HCT116 (cell line): Measurements from ENCODE around the gene LMNTD2. TPM values are rescaled to one million over a fixed set of nuclear protein-coding genes. Genes with fewer than 3 reads are reported as not detected.

Experiments used
- ATAC-seq: fragments of 200-7000 bp; cut with Tn5 transposase; 2 replicates; pipeline ENCODE4 v1.9.1; 2020; ENCODE audit warnings: mild to moderate bottlenecking, moderate library complexity
- BruUV-seq: library from RNA; stranded (reverse); fragments of 400-500 nt; replicated peaks from 2 replicates; lab custom pipeline; 2021; lab: Mats Ljungman, UMichigan
- CTCF ChIA-PET: fragments of 300-600 bp; sonication (Branson Sonifier 250); formaldehyde crosslinking; loops from one replicate; lab custom pipeline; 2021; ENCODE audit warnings: antibody characterized with exemption; lab: Charles Lee
- POLR2A ChIA-PET: fragments of 300-600, 350-600 bp; sonication (Branson Sonifier 250); formaldehyde crosslinking; loops from one replicate; lab custom pipeline; 2021; ENCODE audit warnings: antibody characterized with exemption; lab: Charles Lee
- RAD21 ChIA-PET, 2 experiments: fragments of 300-600 bp; sonication (Branson Sonifier 250); formaldehyde crosslinking; loops; one replicate each; lab custom pipeline; 2023; ENCODE audit warnings: low total read pairs in 2 of 2; ENCODE audit not compliant: uncharacterized antibody in 2 of 2, unreplicated experiment in 2 of 2, low non-redundant PET in 1 of 2; lab: Charles Lee
- DNase-seq: peaks from one replicate; pipeline ENCODE4 v3.0.0-alpha.2; 2010; ENCODE audit warnings: low read depth, low spot score
- H2AFZ ChIP-seq: fragments of 200-600 bp; shearing (Covaris generic), sonication (generic); 2 replicates; pipeline ENCODE4 v1.6.1; 2017; ENCODE audit warnings: low read depth, mixed run types, mixed read lengths, antibody characterized with exemption, low read length; ENCODE audit not compliant: poor library complexity, severe bottlenecking
- H3K27ac ChIP-seq: 2 replicates; pipeline ENCODE4 v1.5.1; 2012; ENCODE audit warnings: low read depth, low read length
- H3K27me3 ChIP-seq: fragments of 200-600 bp; sonication (generic); 2 replicates; pipeline ENCODE4 v1.6.1; 2016; ENCODE audit warnings: mixed run types, low read length, mixed read lengths; ENCODE audit not compliant: insufficient read depth
- H3K36me3 ChIP-seq, 2 experiments: fragments of 200-500 bp in 1 of 2; fragments of 200-600 bp in 1 of 2; sonication (Bioruptor generic) in 1 of 2; sonication (generic) in 1 of 2; 2 replicates each; pipeline versions ENCODE4 v1.5.1 to v1.6.1; 2014 to 2016; ENCODE audit warnings: low read length in 2 of 2, inconsistent platforms in 1 of 2, mixed read lengths in 1 of 2, mixed run types in 1 of 2; ENCODE audit not compliant: insufficient read depth in 2 of 2, control insufficient read depth in 1 of 2
- H3K4me1 ChIP-seq, 2 experiments: fragments of 200-600 bp in 1 of 2; sonication (generic) in 1 of 2; 2 replicates each; pipeline versions ENCODE4 v1.5.1 to v1.6.1; 2012 to 2017; ENCODE audit warnings: low read length in 2 of 2, inconsistent platforms in 1 of 2, mild to moderate bottlenecking in 1 of 2, mixed read lengths in 1 of 2, mixed run types in 1 of 2, moderate library complexity in 1 of 2; ENCODE audit not compliant: insufficient read depth in 2 of 2, control insufficient read depth in 1 of 2
- H3K4me2 ChIP-seq: fragments of 200-600 bp; sonication (generic); 2 replicates; pipeline ENCODE4 v1.6.1; 2017; ENCODE audit warnings: mixed run types, low read length, mixed read lengths
- H3K4me3 ChIP-seq, 2 experiments: fragments of 200-600 bp in 1 of 2; sonication (generic) in 1 of 2; replicated peaks in 1 of 2; 2 replicates each; pipeline ENCODE4 v1.5.1; 2011 to 2016; ENCODE audit warnings: low read length in 2 of 2, control low read depth in 1 of 2, low read depth in 1 of 2, mild to moderate bottlenecking in 1 of 2, mixed read lengths in 1 of 2, mixed run types in 1 of 2
- H3K79me2 ChIP-seq: fragments of 200-600 bp; sonication (generic); 2 replicates; pipeline ENCODE4 v1.6.1; 2017; ENCODE audit warnings: mild to moderate bottlenecking, mixed run types, low read length, moderate library complexity, mixed read lengths; ENCODE audit not compliant: insufficient read depth
- H3K9ac ChIP-seq: fragments of 200-600 bp; sonication (generic); 2 replicates; pipeline ENCODE4 v1.6.1; 2016; ENCODE audit warnings: low read length, mixed read lengths
- H3K9me2 ChIP-seq: fragments of 200-600 bp; sonication (generic), shearing (Covaris generic); 2 replicates; pipeline ENCODE4 v1.6.1; 2017; ENCODE audit warnings: mixed run types, mild to moderate bottlenecking, moderate library complexity; ENCODE audit not compliant: insufficient read depth
- H3K9me3 ChIP-seq, 2 experiments: fragments of 200-500 bp in 1 of 2; fragments of 200-600 bp in 1 of 2; sonication (Bioruptor generic) in 1 of 2; sonication (generic) in 1 of 2; 2 replicates each; pipeline ENCODE4 v1.6.1; 2014 to 2017; ENCODE audit warnings: low read length in 2 of 2, mixed read lengths in 2 of 2, inconsistent platforms in 1 of 2, low read depth in 1 of 2, mild to moderate bottlenecking in 1 of 2, mixed run types in 1 of 2, moderate library complexity in 1 of 2; ENCODE audit not compliant: control insufficient read depth in 1 of 2, insufficient read depth in 1 of 2
- H4K20me1 ChIP-seq: fragments of 200-600 bp; sonication (generic), shearing (Covaris generic); 2 replicates; pipeline ENCODE4 v1.6.1; 2017; ENCODE audit warnings: mixed run types, mild to moderate bottlenecking, moderate library complexity; ENCODE audit not compliant: insufficient read depth
- CBX3 ChIP-seq: IDR thresholded peaks from 2 replicates; pipeline ENCODE4 v1.6.1; 2012; ENCODE audit warnings: low read depth
- CEBPB ChIP-seq: IDR thresholded peaks from 2 replicates; pipeline ENCODE4 v1.6.1; 2012; ENCODE audit warnings: low read depth
- ELF1 ChIP-seq: IDR thresholded peaks from 2 replicates; pipeline ENCODE4 v1.6.1; 2012; ENCODE audit warnings: low read depth, borderline replicate concordance
- FOSL1 ChIP-seq: IDR thresholded peaks from 2 replicates; pipeline ENCODE4 v1.6.1; 2012; ENCODE audit warnings: low read depth
- RAD21 ChIP-seq: IDR thresholded peaks from 2 replicates; pipeline ENCODE4 v1.6.1; 2012; ENCODE audit warnings: low read depth, mild to moderate bottlenecking
- SIN3A ChIP-seq: IDR thresholded peaks from 2 replicates; pipeline ENCODE4 v1.6.1; 2012; ENCODE audit warnings: low read depth
- SP1 ChIP-seq: IDR thresholded peaks from 2 replicates; pipeline ENCODE4 v1.6.1; 2012; ENCODE audit warnings: low read depth
- SRF ChIP-seq: IDR thresholded peaks from 2 replicates; pipeline ENCODE4 v1.6.1; 2012; ENCODE audit warnings: low read depth
- TCF7L2 ChIP-seq: IDR thresholded peaks from 2 replicates; pipeline ENCODE4 v1.7.0; 2011; ENCODE audit warnings: borderline replicate concordance, inconsistent platforms; ENCODE audit not compliant: insufficient read depth, insufficient read length; ENCODE audit errors: extremely low read depth
- YY1 ChIP-seq: IDR thresholded peaks from 2 replicates; pipeline ENCODE4 v1.6.1; 2011; ENCODE audit warnings: low read length, low read depth, moderate library complexity, mild to moderate bottlenecking; ENCODE audit not compliant: insufficient replicate concordance; ENCODE audit errors: extremely low read depth
- ZNF274 ChIP-seq: fragments of 200-500 bp; sonication (Bioruptor generic); IDR thresholded peaks from 2 replicates; pipeline ENCODE4 v1.6.1; 2014; ENCODE audit warnings: mild to moderate bottlenecking, low read depth, low read length, inconsistent platforms
- intact Hi-C: fragments of 100-400 bp; cut with micrococcal nuclease; formaldehyde crosslinking; loops from 2 replicates; pipeline ENCODE4 v1.10.0; 2022
- total RNA-seq: library from RNA; stranded (reverse); gene quantifications from one replicate; pipeline ENCODE4 v1.2.1, GENCODE V29; 2021; ENCODE audit not compliant: unreplicated experiment
- TF ChIP-seq, protein P1 (sequence below): IDR thresholded peaks from 2 replicates; pipeline ENCODE4 v1.6.1; 2011; ENCODE audit warnings: mild to moderate bottlenecking, low read length, moderate library complexity; ENCODE audit not compliant: insufficient replicate concordance; ENCODE audit errors: extremely low read depth
- TF ChIP-seq, protein P2 (sequence below): IDR thresholded peaks from 2 replicates; pipeline ENCODE4 v1.6.1; 2012
- TF ChIP-seq, protein P3 (sequence below): IDR thresholded peaks from 2 replicates; pipeline ENCODE4 v1.6.1; 2012
- TF ChIP-seq, protein P4 (sequence below), 3 experiments: fragments of 200-600 bp in 1 of 3; sonication (generic) in 1 of 3; IDR thresholded peaks in 2 of 3; conservative IDR thresholded peaks in 1 of 3; 2 replicates each; pipeline ENCODE4 v1.5.1; 2012 to 2017; ENCODE audit warnings: low read depth in 2 of 3, low read length in 2 of 3, antibody characterized with exemption in 1 of 3, borderline replicate concordance in 1 of 3, control low read depth in 1 of 3, mild to moderate bottlenecking in 1 of 3, mixed read lengths in 1 of 3, mixed run types in 1 of 3, moderate library complexity in 1 of 3; ENCODE audit not compliant: insufficient read depth in 1 of 3

The LMNTD2 gene
- total RNA-seq, 1 experiment from 2014 or later, result 9.5 TPM

DNA sequence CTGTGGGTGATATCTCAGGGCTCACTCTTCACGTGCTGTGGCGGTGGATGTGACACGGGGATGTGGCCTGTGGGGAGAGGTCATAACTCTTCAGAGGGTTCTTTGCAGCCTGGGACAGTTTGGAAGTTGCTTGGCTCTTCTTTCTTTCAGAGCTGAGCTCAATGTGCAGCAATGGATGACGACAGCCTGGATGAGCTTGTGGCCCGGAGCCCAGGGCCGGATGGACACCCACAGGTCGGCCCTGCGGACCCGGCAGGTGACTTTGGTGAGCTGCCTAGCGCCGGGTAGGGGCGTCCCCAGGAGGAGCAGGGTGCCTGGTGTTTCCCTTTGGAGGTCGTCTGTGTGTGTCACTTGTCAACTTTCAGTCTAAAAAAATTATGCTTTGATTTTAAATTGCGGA is 20.8 kb upstream of the LMNTD2 start (continued):
- TF ChIP-seq, protein P1, sequence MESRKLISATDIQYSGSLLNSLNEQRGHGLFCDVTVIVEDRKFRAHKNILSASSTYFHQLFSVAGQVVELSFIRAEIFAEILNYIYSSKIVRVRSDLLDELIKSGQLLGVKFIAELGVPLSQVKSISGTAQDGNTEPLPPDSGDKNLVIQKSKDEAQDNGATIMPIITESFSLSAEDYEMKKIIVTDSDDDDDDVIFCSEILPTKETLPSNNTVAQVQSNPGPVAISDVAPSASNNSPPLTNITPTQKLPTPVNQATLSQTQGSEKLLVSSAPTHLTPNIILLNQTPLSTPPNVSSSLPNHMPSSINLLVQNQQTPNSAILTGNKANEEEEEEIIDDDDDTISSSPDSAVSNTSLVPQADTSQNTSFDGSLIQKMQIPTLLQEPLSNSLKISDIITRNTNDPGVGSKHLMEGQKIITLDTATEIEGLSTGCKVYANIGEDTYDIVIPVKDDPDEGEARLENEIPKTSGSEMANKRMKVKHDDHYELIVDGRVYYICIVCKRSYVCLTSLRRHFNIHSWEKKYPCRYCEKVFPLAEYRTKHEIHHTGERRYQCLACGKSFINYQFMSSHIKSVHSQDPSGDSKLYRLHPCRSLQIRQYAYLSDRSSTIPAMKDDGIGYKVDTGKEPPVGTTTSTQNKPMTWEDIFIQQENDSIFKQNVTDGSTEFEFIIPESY, result no peak
- TF ChIP-seq CBX3 (no peak), YY1 (no peak), RAD21 (no peak), ZNF274 (no peak)
- TF ChIP-seq, protein P2, sequence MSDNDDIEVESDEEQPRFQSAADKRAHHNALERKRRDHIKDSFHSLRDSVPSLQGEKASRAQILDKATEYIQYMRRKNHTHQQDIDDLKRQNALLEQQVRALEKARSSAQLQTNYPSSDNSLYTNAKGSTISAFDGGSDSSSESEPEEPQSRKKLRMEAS, result no peak
- TF ChIP-seq, protein P3, sequence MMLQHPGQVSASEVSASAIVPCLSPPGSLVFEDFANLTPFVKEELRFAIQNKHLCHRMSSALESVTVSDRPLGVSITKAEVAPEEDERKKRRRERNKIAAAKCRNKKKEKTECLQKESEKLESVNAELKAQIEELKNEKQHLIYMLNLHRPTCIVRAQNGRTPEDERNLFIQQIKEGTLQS, result no peak

DNA sequence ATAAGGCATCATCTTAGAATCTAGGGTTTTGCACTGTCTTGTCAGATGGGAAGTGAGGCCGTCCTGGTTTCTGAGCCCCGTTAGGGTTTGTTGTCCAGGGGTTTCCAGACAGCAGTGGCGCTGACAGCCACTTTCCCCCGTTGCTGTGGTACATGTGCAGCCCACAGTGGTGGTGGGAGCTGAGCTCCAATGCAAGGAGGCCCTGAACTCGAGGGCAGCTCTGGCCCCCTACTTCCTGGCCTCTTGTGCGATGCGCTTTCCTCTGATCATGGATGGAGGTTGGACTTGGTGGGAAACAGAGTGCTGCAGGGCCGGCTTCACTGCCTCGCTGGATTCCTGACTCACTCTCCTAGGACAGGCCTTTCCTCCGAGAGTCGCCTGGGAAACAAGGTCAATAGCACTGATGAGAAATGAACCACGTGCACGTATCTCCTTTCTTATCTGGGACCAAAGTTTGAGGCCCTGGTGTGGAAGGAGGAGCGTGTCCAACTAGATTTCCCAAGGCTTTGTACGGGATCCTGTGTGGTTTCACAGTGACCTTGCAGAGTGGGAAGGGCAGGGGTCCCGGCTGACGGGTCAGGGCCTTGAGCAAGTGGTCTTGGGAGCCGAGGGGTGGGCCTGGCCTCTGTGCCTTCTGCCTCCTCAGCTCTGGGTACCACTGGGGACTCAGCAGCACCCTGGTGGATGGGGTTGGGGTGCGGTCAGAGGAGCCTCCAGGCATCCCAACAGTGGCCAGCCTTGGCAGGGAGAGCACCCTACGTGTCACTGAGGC is 19.5 kb upstream of the LMNTD2 start:
- TSS peak; percentile 1 for BruUV-seq
- ATAC-seq (no peak), DNase-seq (no peak)
- H3K9me3 ChIP-seq, result no peaks in the 10 kb centered on the region
- H3K9me2 ChIP-seq, result no peaks in the 10 kb centered on the region
- no peak overlapping the region for H3K27ac ChIP-seq
- H4K20me1 ChIP-seq, result no peaks in the 10 kb centered on the region; the same call in 1 of the 2 replicates
- peaks cover 12 to 23% of the 10 kb centered on the region in 2 experiments for H3K4me1 ChIP-seq
- TF ChIP-seq CEBPB, result no peak
- TF ChIP-seq RAD21, result no peak
- TF ChIP-seq TCF7L2, result no peak
- TF ChIP-seq, protein P4, sequence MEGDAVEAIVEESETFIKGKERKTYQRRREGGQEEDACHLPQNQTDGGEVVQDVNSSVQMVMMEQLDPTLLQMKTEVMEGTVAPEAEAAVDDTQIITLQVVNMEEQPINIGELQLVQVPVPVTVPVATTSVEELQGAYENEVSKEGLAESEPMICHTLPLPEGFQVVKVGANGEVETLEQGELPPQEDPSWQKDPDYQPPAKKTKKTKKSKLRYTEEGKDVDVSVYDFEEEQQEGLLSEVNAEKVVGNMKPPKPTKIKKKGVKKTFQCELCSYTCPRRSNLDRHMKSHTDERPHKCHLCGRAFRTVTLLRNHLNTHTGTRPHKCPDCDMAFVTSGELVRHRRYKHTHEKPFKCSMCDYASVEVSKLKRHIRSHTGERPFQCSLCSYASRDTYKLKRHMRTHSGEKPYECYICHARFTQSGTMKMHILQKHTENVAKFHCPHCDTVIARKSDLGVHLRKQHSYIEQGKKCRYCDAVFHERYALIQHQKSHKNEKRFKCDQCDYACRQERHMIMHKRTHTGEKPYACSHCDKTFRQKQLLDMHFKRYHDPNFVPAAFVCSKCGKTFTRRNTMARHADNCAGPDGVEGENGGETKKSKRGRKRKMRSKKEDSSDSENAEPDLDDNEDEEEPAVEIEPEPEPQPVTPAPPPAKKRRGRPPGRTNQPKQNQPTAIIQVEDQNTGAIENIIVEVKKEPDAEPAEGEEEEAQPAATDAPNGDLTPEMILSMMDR (IDR thresholded peaks at IDR 0.05 in 2 of 3, conservative IDR thresholded peaks at IDR 0.05 in 1 of 3; ENCODE audit: borderline replicate concordance in 1 of 3, insufficient read depth in 1 of 3, low read depth in 2 of 3, low read length in 2 of 3), result no peak
- TF ChIP-seq ZNF274, result no peak
- no peak for TF ChIP-seq CBX3
- TF ChIP-seq SP1, result no peak
- TF ChIP-seq, protein P1, result no peak
- TF ChIP-seq SIN3A, result no peak
- no peak for TF ChIP-seq FOSL1
- TF ChIP-seq SRF, result no peak
- no peak for TF ChIP-seq ELF1
- TF ChIP-seq, protein P3, result no peak
- CTCF ChIA-PET, result no interaction called here
- POLR2A ChIA-PET, result no interaction called here
- H3K4me2 ChIP-seq, result no peak overlapping the region
- H2AFZ ChIP-seq, result no peak overlapping the region
- peaks cover 19 to 29% of the 10 kb centered on the region in 2 experiments; a peak in 3 of 4 replicates for H3K36me3 ChIP-seq
- RAD21 ChIA-PET, result no interaction called here
- H3K79me2 ChIP-seq, result peaks cover 81% of the 10 kb centered on the region
- H3K27me3 ChIP-seq, result no peaks in the 10 kb centered on the region
- H3K4me3 ChIP-seq, result no peak overlapping the region
- intact Hi-C loops, result no loop called here
- no peak overlapping the region for H3K9ac ChIP-seq
